Activated gamma-delta T cell treated with anti-CD3 and anti-CD28 coated beads, Interleukin-2, amount 50 U/mL, for 16 hours (primary cell): Measurements from ENCODE around the gene PRKAG2.
"Not testable (repeated sequence)": the region's sequence is repeated elsewhere in the genome, so short reads cannot be mapped to it uniquely, and the experiment has no call there.

Experiments
- DNase-seq: peaks from one replicate; pipeline ENCODE4 v3.0.0-alpha.2; 2020; ENCODE audit warnings: low read depth

Gene PRKAG2

GRCh38 chr7:151801291-151801690 is 75.6 kb downstream of the PRKAG2 start:
- DNase-seq = no peak

DNA sequence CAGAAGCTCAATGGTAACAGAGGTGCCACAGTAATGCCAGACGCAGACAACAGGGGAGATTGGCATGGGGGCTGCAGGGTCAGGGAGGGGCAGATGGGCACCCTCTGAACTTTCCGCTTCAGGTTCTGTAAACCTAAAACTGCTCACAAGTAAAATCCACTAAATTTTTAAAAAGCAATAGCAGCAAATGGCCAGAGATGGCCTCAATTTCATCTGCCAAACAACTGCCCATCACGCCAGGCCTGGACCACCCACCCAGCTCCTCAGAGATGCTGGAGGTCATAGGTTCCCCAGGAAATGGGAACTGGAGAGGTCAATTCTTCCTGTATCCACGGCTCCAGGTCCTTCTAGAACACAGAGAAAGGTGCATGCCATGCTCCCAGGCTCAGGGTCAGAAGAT is 76.1 kb downstream of the PRKAG2 start:
- DNase-seq = no peak

- no peak for DNase-seq
These were observed 76.5 kb downstream of the PRKAG2 start for GRCh38 chr7:151800391-151800790.

- DNase-seq = no peak
These were observed 77.4 kb downstream of the PRKAG2 start for GRCh38 chr7:151799506-151799905.

DNA sequence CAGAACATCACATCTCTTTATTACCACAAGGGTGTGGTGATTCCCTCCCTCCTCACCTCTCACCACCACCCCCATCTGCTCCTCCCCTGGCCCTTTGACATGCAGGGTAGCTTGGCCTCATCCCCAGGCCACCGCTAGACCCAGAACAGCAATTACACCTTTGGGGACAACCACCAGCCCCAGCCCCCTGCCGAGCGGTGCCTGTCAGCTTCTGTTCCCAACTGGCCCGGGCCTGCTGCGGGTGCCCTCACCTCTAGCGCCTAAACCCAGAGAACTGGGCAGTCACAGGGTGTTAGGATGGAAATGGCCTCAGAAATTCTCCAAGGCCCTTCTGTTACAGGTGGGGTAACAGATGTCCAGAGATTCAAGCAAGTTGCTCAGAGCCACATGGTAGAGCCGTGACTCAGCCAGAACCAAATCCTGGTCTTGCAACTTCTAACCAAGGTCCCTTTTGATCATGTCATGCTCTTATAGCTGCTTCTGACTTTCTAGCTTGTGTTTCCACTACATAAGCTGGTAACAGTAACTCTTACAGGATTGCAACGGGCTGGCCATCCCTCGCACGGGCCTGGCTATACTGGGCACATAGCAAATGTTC is 78.0 kb downstream of the PRKAG2 start:
- no peak for DNase-seq

DNA sequence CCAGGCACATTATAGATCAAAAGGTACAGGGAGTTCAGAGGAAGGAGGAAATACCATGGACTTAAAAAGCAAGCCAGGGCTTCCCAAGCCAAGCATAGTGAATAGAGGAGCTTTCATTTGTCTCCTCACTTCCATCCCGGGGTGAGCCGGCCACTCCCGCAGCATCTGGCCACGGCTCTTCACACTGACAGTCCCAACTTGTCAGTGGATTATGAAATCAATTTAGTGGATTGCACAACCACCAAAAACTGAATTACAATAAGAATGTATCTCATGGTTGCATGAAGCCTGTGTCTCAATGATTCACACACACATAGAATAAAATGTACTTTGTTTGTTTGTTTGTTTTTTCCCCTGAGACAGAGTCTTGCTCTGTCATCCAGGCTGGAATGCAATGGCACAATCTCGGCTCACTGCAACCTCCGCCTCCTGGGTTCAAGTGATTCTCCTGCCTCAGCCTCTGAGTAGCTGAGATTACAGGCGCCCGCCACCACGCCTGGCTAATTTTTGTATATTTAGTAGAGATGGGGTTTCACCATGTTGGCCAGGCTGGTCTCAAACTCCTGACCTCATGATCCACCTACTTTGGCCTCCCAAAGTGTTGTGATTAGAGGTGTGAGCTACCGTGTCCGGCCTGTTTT is 79.1 kb downstream of the PRKAG2 start:
- DNase-seq = not testable (repeated sequence)

GRCh38 chr7:151796871-151797537 is 79.9 kb downstream of the PRKAG2 start:
- DNase-seq = no peak

DNA sequence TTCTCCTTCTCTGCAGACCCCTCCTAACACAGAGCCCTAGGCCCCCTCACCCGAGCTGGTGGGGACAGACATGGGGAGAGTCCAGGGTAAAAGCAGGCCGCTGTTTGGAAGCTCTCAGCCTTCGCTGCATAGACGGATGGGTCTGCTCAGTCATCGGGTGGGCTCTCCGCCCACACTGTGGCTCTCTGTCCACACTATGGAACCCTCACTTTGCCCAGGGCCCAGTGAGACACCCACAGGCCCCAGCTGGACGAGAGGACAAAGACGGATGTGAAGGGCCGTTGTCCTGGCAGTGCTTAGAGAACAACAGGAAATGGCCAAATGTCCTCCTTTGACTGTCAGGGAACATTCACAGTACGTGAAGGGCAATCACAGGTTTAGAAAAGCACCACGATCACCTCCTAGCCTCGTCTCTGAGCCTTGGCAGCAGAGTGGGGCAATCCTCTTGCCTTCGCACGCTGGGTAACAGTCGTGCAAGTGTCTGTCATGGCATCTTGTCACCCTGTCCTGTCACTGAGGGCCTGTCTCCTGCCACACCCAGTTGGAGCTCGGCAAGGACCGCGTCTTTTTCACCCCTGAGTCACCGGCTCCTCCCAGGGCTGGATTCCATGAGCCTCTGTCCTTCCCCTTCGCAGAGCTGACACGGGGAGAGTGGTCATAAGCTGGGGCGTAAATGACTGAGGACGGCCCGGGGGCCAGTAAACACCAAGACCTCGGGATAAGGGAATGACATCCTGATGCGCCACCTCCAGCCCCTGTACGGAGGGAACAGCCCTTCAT is 80.6 kb downstream of the PRKAG2 start:
- DNase-seq = no peak

DNA sequence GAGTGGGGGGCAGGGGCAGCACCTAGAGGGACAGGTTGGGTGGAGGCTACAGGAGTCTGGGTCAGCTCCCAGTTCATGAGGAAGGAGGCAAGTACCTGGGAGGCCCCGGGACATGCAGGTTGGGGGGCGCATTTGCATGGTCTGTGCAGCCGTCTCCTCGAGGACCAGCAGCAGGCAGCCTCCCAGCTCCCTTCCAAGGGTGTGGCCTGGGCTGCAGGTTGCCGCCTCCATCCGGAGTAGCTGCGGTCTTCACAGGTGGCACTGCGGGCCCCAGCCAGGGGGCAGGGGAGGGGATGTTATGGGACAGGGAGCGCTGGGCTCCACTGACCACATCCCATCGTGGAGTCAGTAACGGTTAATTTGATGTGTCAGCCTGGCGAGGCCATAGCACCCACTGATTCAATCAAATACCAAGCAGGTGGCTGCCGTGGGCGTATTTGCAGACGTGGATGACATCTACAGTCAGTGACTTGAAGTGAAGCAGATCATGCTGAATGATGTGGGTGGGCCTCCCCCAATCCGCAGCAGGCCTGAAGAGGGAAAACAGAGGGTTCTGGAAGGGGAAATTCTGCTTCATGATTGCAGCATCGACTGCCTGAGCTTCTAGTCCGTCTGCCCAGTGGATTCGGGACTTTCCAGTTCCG is 81.6 kb downstream of the PRKAG2 start:
- DNase-seq = no peak

DNA sequence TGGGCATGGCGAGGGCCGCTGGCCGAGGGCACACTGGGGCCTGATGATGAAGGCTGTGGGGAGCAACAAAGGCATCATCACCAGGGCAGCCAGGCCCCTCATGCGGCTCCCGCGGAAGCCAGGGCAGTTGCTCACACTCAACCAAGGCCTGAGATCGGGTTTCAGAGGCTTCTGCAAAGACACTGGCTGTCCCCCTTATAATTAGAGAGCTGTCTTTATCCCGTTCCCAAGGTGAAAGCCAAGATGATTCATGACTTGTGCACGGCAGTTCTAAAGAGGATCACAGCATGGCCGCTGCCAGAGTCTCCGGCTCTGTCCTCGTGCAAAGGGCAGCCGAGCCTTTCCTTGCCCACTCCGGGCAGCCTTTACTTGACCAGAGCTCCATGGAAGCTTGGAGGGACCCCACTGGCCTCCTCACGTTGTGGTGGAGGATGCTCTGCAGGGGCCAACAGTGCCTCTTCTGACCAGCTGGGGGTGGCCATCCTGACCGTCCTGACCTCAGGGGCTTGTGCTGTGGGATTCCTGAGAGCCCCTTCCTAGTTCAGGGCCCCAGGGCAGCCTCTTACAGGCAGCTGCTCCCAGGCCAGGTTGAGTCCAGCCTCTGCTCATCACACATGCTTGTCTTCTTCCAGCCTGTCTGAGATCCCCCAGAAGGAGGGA is 82.3 kb downstream of the PRKAG2 start:
- DNase-seq = no peak

DNA sequence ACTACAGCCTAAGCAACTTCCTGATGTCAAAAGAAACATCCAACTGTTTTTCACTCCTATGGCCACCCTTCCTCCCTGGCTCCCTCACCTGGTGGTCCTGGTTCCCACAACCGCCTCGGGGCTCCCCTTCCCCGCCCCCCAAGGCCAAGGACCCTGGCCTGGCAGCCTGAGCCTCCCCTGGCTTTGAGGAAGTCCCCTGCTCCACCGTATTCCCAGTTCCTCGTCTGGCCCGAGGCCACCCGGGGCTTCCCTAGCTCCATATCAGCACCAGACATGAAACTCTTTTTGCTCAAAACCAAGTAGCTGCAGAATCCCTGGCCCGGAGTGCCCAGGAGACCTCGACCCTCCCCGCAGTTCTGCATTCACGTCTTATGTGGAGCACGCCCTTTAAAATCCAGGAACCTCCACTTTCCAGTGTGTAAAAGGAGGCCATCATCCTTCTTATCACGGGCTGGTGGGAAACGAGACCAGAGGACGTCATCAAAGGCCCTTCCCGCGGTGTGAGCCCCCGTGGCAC is 82.9 kb downstream of the PRKAG2 start:
- no peak for DNase-seq

DNA sequence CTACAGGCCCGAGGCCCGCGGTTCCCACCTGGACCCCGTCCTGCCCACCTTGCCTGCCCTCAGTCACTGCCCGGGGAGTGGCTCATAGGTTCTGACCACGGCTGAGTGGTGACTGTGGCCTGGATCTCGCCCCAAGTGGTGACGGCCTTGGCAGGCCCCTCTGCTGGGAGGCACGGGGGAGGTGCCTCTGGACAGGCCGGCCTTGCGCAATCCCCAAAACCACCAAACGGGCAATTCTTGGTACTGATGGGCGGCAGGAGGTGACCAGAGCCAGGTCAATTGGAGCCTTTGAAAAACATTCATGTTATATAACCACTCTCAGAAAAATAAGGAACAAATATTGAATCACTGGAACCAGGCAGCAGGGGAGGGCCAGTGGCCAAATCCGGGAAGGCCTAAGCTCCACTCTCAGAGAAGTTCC is 83.4 kb downstream of the PRKAG2 start:
- no peak for DNase-seq

- DNase-seq = no peak
These were observed 84.3 kb downstream of the PRKAG2 start for GRCh38 chr7:151792636-151793035.

- no peak for DNase-seq
These were observed 84.8 kb downstream of the PRKAG2 start for GRCh38 chr7:151792086-151792485.

DNA sequence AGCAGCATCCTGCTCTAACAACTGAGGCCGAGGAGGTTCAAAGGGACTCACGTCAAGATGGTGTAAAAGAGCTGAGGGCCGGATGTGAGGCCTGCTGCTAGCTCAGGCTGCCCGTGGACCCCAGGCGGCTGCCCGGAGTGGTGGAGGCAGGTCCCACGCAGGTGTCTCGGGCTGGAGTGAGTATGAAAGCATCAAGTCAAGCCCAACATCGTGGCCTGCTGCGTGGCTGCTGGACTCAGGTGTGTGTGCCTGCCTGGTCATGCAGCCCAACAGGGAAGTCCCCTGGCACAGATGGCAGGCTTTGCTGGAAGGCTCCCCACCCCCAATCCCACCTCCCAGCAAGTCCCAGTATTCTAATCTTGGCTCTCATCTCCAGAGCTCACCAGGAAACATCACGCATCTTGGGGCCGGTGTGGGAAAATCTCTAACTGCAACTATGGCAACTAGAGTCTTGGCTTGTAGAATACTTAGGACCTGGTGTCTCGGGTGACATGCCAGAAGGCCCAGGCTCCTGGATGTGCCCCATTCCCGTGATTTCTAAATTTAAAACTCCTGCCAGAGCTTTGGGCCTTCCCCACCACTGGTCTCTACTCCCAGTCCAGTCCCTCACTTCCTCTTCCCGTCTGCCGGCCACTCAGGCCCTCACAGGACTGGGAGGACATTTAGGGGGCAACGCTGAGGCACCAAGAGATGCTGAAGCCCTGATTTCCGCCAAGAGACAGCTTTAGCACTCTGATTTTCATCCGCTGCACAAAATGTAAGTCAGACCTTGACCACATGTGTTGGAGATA is 85.9 kb downstream of the PRKAG2 start:
- no peak for DNase-seq

- DNase-seq = no peak
These were observed 86.7 kb downstream of the PRKAG2 start for GRCh38 chr7:151790095-151790829.

DNA sequence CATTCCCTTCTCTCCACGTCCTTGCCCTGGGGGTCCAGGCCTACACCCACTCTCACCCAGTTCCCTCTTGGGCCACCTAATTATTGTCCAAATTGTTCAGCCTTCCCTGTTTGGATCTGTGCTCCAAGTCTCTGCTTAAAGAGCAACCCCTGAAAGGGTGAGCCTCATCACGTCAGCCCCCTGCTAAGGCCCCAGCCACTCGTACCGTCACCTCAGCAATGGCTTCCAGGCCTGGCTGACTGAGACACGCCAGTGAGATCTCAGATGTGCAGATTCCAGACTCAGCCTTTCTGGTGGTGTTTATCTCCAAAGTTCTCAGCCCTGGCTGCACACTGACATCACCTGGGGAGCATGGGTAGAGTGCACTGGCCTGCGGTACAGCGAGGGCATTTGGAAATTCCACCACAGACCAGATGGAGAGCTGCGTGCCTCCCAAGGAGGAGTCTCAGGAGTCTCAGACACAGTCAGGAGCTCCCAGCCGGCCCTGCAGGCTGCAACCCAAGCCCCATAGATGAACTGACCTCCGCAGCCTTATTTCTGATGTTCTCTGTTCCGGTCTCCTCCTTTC is 87.5 kb downstream of the PRKAG2 start:
- DNase-seq = no peak

GRCh38 chr7:151787348-151787747 is 89.6 kb downstream of the PRKAG2 start:
- no peak for DNase-seq

DNA sequence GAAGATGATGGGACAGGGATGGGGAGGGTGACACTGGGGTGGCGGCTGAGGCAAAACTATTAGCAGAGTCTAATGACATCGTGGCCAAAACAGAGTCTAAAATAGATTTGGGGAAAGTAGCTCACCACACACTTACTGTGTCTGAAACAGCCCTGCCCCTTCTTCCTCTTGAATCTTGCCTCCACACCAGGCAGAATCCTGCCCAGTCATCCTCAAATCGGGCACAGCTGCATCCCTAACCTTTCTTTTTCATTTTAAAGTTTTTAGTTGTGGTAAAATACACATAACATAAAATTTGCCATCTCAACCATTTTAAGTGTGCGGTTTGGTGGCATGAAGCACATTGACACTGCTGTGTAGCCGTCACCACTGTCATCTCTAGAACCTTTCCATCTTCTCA is 90.0 kb downstream of the PRKAG2 start:
- no peak for DNase-seq

DNA sequence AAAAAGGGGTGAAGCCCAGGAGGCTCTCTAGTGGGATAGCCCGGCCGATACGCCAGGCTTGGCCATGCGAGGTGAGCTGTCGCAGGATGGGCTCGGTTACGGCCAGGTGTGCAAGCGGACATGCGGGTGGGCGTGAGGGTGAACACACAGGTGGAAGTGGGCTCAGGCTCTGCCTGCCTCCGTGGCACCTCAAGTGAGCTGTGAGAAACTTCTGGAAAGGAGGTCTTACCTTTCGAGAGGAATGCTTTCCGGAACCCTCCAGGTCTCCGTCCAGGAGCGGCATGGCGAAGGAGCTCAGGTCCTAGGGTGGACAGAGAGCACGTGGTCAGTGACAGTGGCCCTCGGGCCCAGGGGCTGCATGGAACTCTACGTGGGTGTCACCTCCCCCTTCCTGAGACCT is 90.7 kb downstream of the PRKAG2 start:
- DNase-seq = no peak
